Inferior parietal cortex (tissue), 1 donor: ENCODE results near the gene PHIP.
"Not testable (repeated sequence)": the region's sequence is repeated elsewhere in the genome, so short reads cannot be mapped to it uniquely, and the experiment has no call there.

Experiments used
- DNase-seq: peaks from one replicate; pipeline ENCODE4 v3.0.0-alpha.2; 2016; ENCODE audit errors: extremely low spot score

The PHIP gene

GRCh38 chr6:78925317-78925716 is 152.7 kb downstream of the PHIP start:
- DNase-seq, result no peak

- DNase-seq, result not testable (repeated sequence)
These were observed 156.9 kb downstream of the PHIP start for GRCh38 chr6:78921168-78921567.

- no peak for DNase-seq
These were observed 160.3 kb downstream of the PHIP start for GRCh38 chr6:78917788-78918187.

- no peak for DNase-seq
These were observed 161.6 kb downstream of the PHIP start for GRCh38 chr6:78916411-78916810.

- DNase-seq, result no peak
These were observed 166.7 kb downstream of the PHIP start for GRCh38 chr6:78911218-78911940.

- no peak for DNase-seq
These were observed 167.4 kb downstream of the PHIP start for GRCh38 chr6:78910591-78911171.

- DNase-seq, result no peak
These were observed 168.0 kb downstream of the PHIP start for GRCh38 chr6:78910010-78910409.

GRCh38 chr6:78909391-78909790 is 168.7 kb downstream of the PHIP start:
- no peak for DNase-seq

GRCh38 chr6:78908621-78909020 is 169.4 kb downstream of the PHIP start:
- DNase-seq, result no peak

GRCh38 chr6:78896227-78896626 is 181.8 kb downstream of the PHIP start:
- DNase-seq, result no peak

GRCh38 chr6:78889901-78890300 is 188.2 kb downstream of the PHIP start:
- not testable (repeated sequence) for DNase-seq
